ENCODE measurements around the gene RHAG.

RHAG gene

GRCh38 chr6:49668083-49668511 lies 31.5 kb upstream of the RHAG start:
- no peak overlapping the region for H3K4me2 ChIP-seq (ENCODE audit: low read length)
- no peak overlapping the region for H3K4me3 ChIP-seq (ENCODE audit: low read length)
- H3K27ac ChIP-seq (ENCODE audit: low read depth, low read length): no peak overlapping the region
- no peaks in the 10 kb centered on the region for H3K9me3 ChIP-seq (ENCODE audit: control insufficient read depth, insufficient read depth, low read length)
- H4K20me1 ChIP-seq (ENCODE audit: control insufficient read depth, insufficient read depth, low read depth, low read length): no peaks in the 10 kb centered on the region
- TF ChIP-seq CTCF (IDR thresholded peaks at IDR 0.05; ENCODE audit: low read depth, low read length, poor library complexity, severe bottlenecking) (no peak), EZH2phosphoT487 (IDR thresholded peaks at IDR 0.05; ENCODE audit: borderline replicate concordance, low read length) (no peak)
- no peaks in the 10 kb centered on the region for H3K4me1 ChIP-seq (ENCODE audit: control insufficient read depth, low read length)
- no peaks in the 10 kb centered on the region for H3K79me2 ChIP-seq (ENCODE audit: control insufficient read depth, low read length)
- H3K27me3 ChIP-seq (ENCODE audit: control insufficient read depth, low read length): no peaks in the 10 kb centered on the region
- H3F3A ChIP-seq (ENCODE audit: control insufficient read depth, insufficient read depth): no peaks in the 10 kb centered on the region
- H3K9me2 ChIP-seq (replicated peaks; ENCODE audit: control insufficient read depth, low read length): no peaks in the 10 kb centered on the region
- no peaks in the 10 kb centered on the region for H3K36me3 ChIP-seq (ENCODE audit: control insufficient read depth, low read length)

GRCh38 chr6:49666930-49667757 lies 30.5 kb upstream of the RHAG start:
- no peaks in the 10 kb centered on the region for H3K9me2 ChIP-seq (replicated peaks; ENCODE audit: control insufficient read depth, low read length)
- H3K79me2 ChIP-seq (ENCODE audit: control insufficient read depth, low read length): no peaks in the 10 kb centered on the region
- H3K9me3 ChIP-seq (ENCODE audit: control insufficient read depth, insufficient read depth, low read length): no peaks in the 10 kb centered on the region
- no peak overlapping the region for H3K27ac ChIP-seq (ENCODE audit: low read depth, low read length)
- no peaks in the 10 kb centered on the region for H4K20me1 ChIP-seq (ENCODE audit: control insufficient read depth, insufficient read depth, low read depth, low read length)
- H3K4me1 ChIP-seq (ENCODE audit: control insufficient read depth, low read length): no peaks in the 10 kb centered on the region
- no peaks in the 10 kb centered on the region for H3K36me3 ChIP-seq (ENCODE audit: control insufficient read depth, low read length)
- no peaks in the 10 kb centered on the region for H3F3A ChIP-seq (ENCODE audit: control insufficient read depth, insufficient read depth)
- H3K4me2 ChIP-seq (ENCODE audit: low read length): no peak overlapping the region
- H3K27me3 ChIP-seq (ENCODE audit: control insufficient read depth, low read length): no peaks in the 10 kb centered on the region
- H3K4me3 ChIP-seq (ENCODE audit: low read length): no peak overlapping the region
- no peak for TF ChIP-seq EZH2phosphoT487 (IDR thresholded peaks at IDR 0.05; ENCODE audit: borderline replicate concordance, low read length)
- TF ChIP-seq CTCF (IDR thresholded peaks at IDR 0.05; ENCODE audit: low read depth, low read length, poor library complexity, severe bottlenecking): no peak

- H3F3A ChIP-seq (ENCODE audit: control insufficient read depth, insufficient read depth): no peaks in the 10 kb centered on the region
- H3K4me2 ChIP-seq (ENCODE audit: low read length): no peak overlapping the region
- no peaks in the 10 kb centered on the region for H4K20me1 ChIP-seq (ENCODE audit: control insufficient read depth, insufficient read depth, low read depth, low read length)
- no peaks in the 10 kb centered on the region for H3K36me3 ChIP-seq (ENCODE audit: control insufficient read depth, low read length)
- H3K9me3 ChIP-seq (ENCODE audit: control insufficient read depth, insufficient read depth, low read length): no peaks in the 10 kb centered on the region
- H3K27me3 ChIP-seq (ENCODE audit: control insufficient read depth, low read length): no peaks in the 10 kb centered on the region
- no peak for TF ChIP-seq CTCF (IDR thresholded peaks at IDR 0.05; ENCODE audit: low read depth, low read length, poor library complexity, severe bottlenecking)
- H3K27ac ChIP-seq (ENCODE audit: low read depth, low read length): no peak overlapping the region
- no peaks in the 10 kb centered on the region for H3K4me1 ChIP-seq (ENCODE audit: control insufficient read depth, low read length)
- no peaks in the 10 kb centered on the region for H3K79me2 ChIP-seq (ENCODE audit: control insufficient read depth, low read length)
- H3K9me2 ChIP-seq (replicated peaks; ENCODE audit: control insufficient read depth, low read length): no peaks in the 10 kb centered on the region
- no peak overlapping the region for H3K4me3 ChIP-seq (ENCODE audit: low read length)
Measured at GRCh38 chr6:49666480-49666879, 29.8 kb upstream of the RHAG start.
